ENCODE data around the gene TEAD3. TPM values are rescaled to one million over a fixed set of nuclear protein-coding genes. Genes with fewer than 3 reads are reported as not detected.

Gene TEAD3
- total RNA-seq (10 to 100 TPM; 27.9 to 54.4 (median 35.5) TPM), polyA plus RNA-seq (10 to 100 TPM; 28.3 to 29.1 TPM)
- long read RNA-seq, donor 1, partial matches to known transcripts = 16 of 26 reads
- long read RNA-seq, donor 1, other reads (novel, unspliced or antisense) = 10 of 26 reads
- long read RNA-seq, donor 2, partial matches to known transcripts = 22 of 39 reads
- long read RNA-seq, donor 2, other reads (novel, unspliced or antisense) = 17 of 39 reads
- long read RNA-seq, donor 3, partial matches to known transcripts = 23 of 32 reads
- long read RNA-seq, donor 3, other reads (novel, unspliced or antisense) = 9 of 32 reads

DNA sequence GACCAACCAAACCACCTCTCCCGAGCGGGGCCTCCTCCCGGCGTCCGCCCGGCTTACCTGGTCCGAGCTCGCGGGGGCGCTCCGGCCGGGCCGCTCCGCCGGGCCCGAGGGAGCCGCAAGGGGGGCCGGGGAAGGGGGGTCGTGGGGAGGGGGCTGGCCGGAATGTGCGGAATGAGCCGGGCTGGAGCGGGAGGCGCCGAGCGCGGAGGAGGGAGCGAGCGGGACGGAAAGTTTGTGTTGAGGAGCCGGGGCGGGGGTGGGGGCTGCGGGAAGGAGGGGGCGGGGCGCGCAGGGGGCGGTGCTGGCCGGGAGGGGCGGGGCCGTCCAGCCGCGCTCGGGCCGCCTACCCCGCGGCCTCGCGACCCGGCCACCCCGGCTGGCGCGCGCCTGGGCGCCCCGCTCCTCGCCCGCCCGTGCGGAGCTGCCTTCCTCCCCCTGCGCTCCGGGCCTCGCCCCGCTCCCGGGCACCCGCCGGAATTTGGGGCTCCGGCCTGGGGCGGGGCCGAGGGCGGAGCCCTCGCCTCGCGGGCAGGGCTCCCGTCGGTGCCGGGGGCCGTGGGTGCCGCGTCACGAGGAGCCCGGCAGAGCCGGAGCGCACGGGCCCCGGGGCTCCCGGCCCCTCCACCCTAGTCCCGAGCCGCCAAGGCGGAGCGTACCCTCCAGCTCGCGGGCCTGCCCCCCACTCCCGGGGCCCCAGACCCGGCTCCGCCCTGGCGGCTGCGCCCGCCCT, at the start of gene TEAD3:
TEAD3 (minus strand) TSS at position 239 of the 730 bp plus-strand sequence.
- ATAC-seq (peak; percentile 11 to 72 (median 44)), DNase-seq (peak; percentile 59 to 70)
- intact Hi-C loops (cut with DNase I) = loop anchor here in 1 of 10 donors (2.0 kb wide), 1 partner anchor 28 kb away; the partner anchor contains the start of gene RPL10A
- peak within 1 kb of the TSS; percentile 72 to 98 (median 95) for H3K27ac ChIP-seq
- H3K27me3 ChIP-seq = peaks cover 0 to 88% (median 5%) of the 10 kb centered on the region in 7 donors
- no peaks in the 10 kb centered on the region for H3K36me3 ChIP-seq
- peak within 1 kb of the TSS; percentile 70 to 95 (median 83) for H3K4me3 ChIP-seq
- peaks cover 17 to 71% (median 48%) of the 10 kb centered on the region in 9 donors for H3K4me1 ChIP-seq
- H3K9me3 ChIP-seq = no peaks in the 10 kb centered on the region
- 1% methylated on average over 52 to 93 of the region's 98 CpGs for WGBS, 2 donors
- TF ChIP-seq, protein P1, sequence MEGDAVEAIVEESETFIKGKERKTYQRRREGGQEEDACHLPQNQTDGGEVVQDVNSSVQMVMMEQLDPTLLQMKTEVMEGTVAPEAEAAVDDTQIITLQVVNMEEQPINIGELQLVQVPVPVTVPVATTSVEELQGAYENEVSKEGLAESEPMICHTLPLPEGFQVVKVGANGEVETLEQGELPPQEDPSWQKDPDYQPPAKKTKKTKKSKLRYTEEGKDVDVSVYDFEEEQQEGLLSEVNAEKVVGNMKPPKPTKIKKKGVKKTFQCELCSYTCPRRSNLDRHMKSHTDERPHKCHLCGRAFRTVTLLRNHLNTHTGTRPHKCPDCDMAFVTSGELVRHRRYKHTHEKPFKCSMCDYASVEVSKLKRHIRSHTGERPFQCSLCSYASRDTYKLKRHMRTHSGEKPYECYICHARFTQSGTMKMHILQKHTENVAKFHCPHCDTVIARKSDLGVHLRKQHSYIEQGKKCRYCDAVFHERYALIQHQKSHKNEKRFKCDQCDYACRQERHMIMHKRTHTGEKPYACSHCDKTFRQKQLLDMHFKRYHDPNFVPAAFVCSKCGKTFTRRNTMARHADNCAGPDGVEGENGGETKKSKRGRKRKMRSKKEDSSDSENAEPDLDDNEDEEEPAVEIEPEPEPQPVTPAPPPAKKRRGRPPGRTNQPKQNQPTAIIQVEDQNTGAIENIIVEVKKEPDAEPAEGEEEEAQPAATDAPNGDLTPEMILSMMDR (IDR thresholded peaks at IDR 0.05) = peak in 2 of 9 donors; percentile 20 to 22

GRCh38 chr6:35544769-35545361, 48.0 kb upstream of the TEAD3 start:
- Histone ChIP-seq H3K4me3 (no peak overlapping the region), H3K27me3 (peaks cover 0 to 33% (median 13%) of the 10 kb centered on the region in 7 donors), H3K36me3 (no peaks in the 10 kb centered on the region), H3K27ac (no peak overlapping the region), H3K9me3 (peaks cover 0 to 12% (median 0%) of the 10 kb centered on the region in 11 donors), H3K4me1 (no peaks in the 10 kb centered on the region)
- DNase-seq = no peak
- TF ChIP-seq, protein P1 (IDR thresholded peaks at IDR 0.05) = no peak
- 55 to 57% methylated on average over 13 of the region's 13 CpGs for WGBS, 2 donors
- intact Hi-C loops (cut with DNase I) = no loop called here
- no peak for ATAC-seq

DNA sequence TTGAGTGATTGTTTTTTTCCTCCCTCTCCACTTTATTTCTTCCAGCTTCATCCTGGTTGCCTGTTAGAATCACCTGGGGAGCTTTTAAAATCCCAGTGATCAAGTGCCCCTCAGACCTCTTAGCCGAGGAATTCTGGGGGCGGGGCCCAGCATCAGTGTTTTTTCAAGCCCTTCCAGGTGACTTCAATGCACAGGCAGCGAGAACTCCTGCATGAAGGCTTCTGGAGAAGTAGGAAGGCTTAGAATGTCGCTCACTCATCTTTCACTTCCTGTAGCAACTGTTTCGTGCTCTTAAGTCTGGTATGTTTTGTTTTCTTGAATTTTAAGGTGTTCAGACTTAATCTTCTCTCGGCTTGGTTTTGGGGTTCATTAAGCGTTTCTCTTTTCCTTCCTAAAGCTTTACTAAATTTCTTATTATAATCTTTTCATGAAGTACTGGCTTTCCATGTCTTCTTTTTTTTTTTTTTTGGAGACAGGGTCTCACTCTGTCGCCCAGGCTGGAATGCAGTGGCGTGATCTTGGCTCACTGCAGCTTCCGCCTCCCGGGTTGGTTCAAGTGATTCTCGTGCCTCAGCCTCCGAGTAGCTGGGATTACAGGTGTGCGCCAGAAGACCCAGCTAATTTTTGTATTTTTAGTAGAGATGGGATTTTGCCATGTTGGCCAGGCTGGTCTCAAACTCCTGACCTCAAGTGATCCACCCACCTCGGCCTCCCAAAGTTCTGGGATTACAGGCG, 46.7 kb upstream of the TEAD3 start:
- H3K4me1 ChIP-seq = no peaks in the 10 kb centered on the region
- intact Hi-C loops (cut with DNase I) = no loop called here
- 80% methylated on average over 16 of the region's 16 CpGs for WGBS, 2 donors
- no peaks in the 10 kb centered on the region for H3K36me3 ChIP-seq
- H3K27me3 ChIP-seq = peaks cover 0 to 30% (median 13%) of the 10 kb centered on the region in 7 donors
- H3K4me3 ChIP-seq = no peak overlapping the region
- TF ChIP-seq, protein P1 (IDR thresholded peaks at IDR 0.05) = no peak
- DNase-seq (no peak), ATAC-seq (no peak)
- peaks cover 0 to 8% (median 0%) of the 10 kb centered on the region in 11 donors for H3K9me3 ChIP-seq
- no peak overlapping the region for H3K27ac ChIP-seq

GRCh38 chr6:35541836-35542235, 45.0 kb upstream of the TEAD3 start:
- WGBS, 2 donors = 88 to 93% methylated on average over 2 of the region's 2 CpGs
- DNase-seq (no peak), ATAC-seq (no peak)
- intact Hi-C loops (cut with DNase I) = no loop called here
- Histone ChIP-seq H3K27me3 (peaks cover 0 to 22% (median 5%) of the 10 kb centered on the region in 7 donors), H3K4me3 (no peak overlapping the region), H3K9me3 (peaks cover 0 to 8% (median 0%) of the 10 kb centered on the region in 11 donors), H3K27ac (no peak overlapping the region), H3K4me1 (no peaks in the 10 kb centered on the region), H3K36me3 (no peaks in the 10 kb centered on the region)
- TF ChIP-seq, protein P1 (IDR thresholded peaks at IDR 0.05) = no peak

All from heart right ventricle (tissue), 16 donors.